Measurements from ENCODE around the gene LRIG1.

Gene LRIG1

DNA sequence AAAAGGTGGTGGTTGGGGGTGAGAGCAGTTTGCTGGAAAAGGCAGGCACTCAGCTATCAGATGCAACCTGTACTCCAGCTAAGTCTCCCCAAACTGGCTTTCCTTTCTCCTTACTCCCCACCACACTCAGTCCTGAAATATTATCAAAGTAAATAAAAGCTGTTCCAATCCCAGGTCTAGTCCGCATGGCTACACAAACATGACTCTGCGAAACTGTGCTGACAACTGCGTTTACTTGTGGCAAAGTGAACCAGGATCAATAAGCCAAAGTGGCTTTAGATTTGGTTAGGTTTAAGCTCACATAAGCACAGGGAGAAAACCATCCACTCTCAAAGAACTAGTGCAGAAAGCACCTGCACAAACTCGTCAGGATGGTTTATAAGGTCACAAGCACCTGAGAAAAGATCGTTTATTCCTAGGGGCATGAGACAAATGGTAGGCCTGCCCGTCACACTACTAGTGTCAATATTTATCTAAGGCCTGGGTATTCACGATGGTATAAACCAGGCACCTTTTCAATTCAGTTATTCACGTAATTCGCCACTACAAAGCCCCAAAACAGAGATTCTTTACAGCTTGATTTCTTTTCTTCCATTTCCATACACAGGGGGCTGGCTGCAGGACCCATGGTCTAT lies 25.3 kb downstream of the LRIG1 start:
- no peaks in the 10 kb centered on the region for H3K9me3 ChIP-seq (ENCODE audit: low read length)
- peak overlapping the region; percentile 52 for H3K27ac ChIP-seq (ENCODE audit: low read depth, low read length)
- H3K36me3 ChIP-seq (ENCODE audit: insufficient read depth, low read length) = no peaks in the 10 kb centered on the region
- no peak overlapping the region for H3K9ac ChIP-seq (ENCODE audit: low read length)
- H3K27me3 ChIP-seq (ENCODE audit: control insufficient read depth in 1 of 2, insufficient read depth in 2 of 2, low read length in 2 of 2) = no peaks in the 10 kb centered on the region
- H3K4me3 ChIP-seq (ENCODE audit: low read depth in 1 of 2, low read length in 2 of 2) = no peak overlapping the region
- H3K4me1 ChIP-seq (ENCODE audit: insufficient read depth, low read length) = peaks cover 96% of the 10 kb centered on the region

DNA sequence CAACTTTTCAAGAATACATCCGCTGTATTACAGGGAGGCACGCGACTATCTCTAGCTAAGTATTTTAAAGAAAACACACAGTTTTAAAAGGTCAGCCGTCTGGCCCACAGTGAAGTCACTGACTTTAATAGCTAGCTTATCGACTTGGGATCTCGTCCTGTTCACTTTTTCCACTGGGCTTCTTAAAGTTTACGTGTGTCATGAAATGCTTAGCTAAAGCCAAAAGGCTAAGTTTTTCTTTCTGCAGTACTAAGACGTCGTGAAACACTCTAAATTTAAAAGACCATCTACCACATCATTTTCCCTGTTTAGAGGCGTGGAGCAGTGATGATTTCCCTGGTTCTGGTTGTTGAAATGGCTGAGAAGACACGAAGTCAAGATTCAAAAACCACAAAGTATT lies 27.1 kb downstream of the LRIG1 start:
- Histone ChIP-seq H3K27me3 (ENCODE audit: control insufficient read depth in 1 of 2, insufficient read depth in 2 of 2, low read length in 2 of 2) (no peaks in the 10 kb centered on the region), H3K9me3 (ENCODE audit: low read length) (no peaks in the 10 kb centered on the region), H3K9ac (ENCODE audit: low read length) (peak overlapping the region; percentile 31), H3K27ac (ENCODE audit: low read depth, low read length) (peak overlapping the region; percentile 38), H3K36me3 (ENCODE audit: insufficient read depth, low read length) (no peaks in the 10 kb centered on the region), H3K4me3 (ENCODE audit: low read depth in 1 of 2, low read length in 2 of 2) (peak overlapping the region in 1 of 2 donors; percentile 26), H3K4me1 (ENCODE audit: insufficient read depth, low read length) (peaks cover 89% of the 10 kb centered on the region)

- H3K9ac ChIP-seq (ENCODE audit: low read length) = peak overlapping the region; percentile 31
- peak overlapping the region; percentile 7 to 26 for H3K4me3 ChIP-seq (ENCODE audit: low read depth in 1 of 2, low read length in 2 of 2)
- H3K27me3 ChIP-seq (ENCODE audit: control insufficient read depth in 1 of 2, insufficient read depth in 2 of 2, low read length in 2 of 2) = no peaks in the 10 kb centered on the region
- H3K36me3 ChIP-seq (ENCODE audit: insufficient read depth, low read length) = no peaks in the 10 kb centered on the region
- peaks cover 89% of the 10 kb centered on the region for H3K4me1 ChIP-seq (ENCODE audit: insufficient read depth, low read length)
- H3K9me3 ChIP-seq (ENCODE audit: low read length) = no peaks in the 10 kb centered on the region
- peak overlapping the region; percentile 21 for H3K27ac ChIP-seq (ENCODE audit: low read depth, low read length)
Observed at GRCh38 chr3:66473181-66473580, 27.6 kb downstream of the LRIG1 start.

GRCh38 chr3:66472313-66473134 lies 28.3 kb downstream of the LRIG1 start:
- no peaks in the 10 kb centered on the region for H3K36me3 ChIP-seq (ENCODE audit: insufficient read depth, low read length)
- no peak overlapping the region for H3K27ac ChIP-seq (ENCODE audit: low read depth, low read length)
- no peaks in the 10 kb centered on the region for H3K9me3 ChIP-seq (ENCODE audit: low read length)
- peak overlapping the region; percentile 31 for H3K9ac ChIP-seq (ENCODE audit: low read length)
- H3K27me3 ChIP-seq (ENCODE audit: control insufficient read depth in 1 of 2, insufficient read depth in 2 of 2, low read length in 2 of 2) = no peaks in the 10 kb centered on the region
- peak overlapping the region; percentile 7 to 26 for H3K4me3 ChIP-seq (ENCODE audit: low read depth in 1 of 2, low read length in 2 of 2)
- peaks cover 89% of the 10 kb centered on the region for H3K4me1 ChIP-seq (ENCODE audit: insufficient read depth, low read length)

DNA sequence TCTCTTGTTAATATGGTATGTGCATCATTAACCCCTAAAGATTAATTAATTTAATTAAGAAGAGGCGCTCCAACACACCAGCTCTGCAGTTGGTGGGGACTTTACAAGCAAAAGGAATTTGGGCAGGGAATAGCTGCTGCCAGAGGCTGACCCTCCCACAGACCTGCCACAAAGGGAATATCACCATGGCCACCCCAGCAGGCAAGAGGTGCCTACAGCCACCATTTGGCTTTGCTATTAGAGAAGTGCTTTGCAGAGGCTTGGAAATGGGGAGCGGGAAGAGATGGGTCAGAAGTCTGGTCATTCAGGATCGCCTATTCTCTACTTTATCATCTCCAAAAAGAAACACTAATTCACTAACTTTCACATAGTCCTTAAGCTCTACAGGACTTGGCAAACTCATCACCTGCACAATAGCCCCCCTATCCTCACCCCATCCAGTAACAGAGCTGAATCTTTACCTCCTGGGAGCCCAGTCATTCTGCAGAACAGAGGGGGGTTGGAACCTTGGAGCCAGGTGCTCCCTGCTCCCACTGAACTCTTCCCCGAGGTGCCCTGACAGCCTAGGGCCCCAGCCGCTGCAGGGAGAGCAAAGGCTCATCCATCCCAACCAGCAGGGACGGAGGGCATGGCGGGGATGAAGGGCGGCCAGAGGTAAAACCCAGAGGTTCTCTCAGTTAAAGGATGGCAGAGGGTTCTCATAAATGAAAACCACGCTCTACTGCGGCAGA lies 29.7 kb downstream of the LRIG1 start:
- Histone ChIP-seq H3K27ac (ENCODE audit: low read depth, low read length) (peak overlapping the region; percentile 25), H3K4me3 (ENCODE audit: low read depth in 1 of 2, low read length in 2 of 2) (no peak overlapping the region), H3K9me3 (ENCODE audit: low read length) (no peaks in the 10 kb centered on the region), H3K36me3 (ENCODE audit: insufficient read depth, low read length) (no peaks in the 10 kb centered on the region), H3K4me1 (ENCODE audit: insufficient read depth, low read length) (peaks cover 85% of the 10 kb centered on the region), H3K9ac (ENCODE audit: low read length) (no peak overlapping the region), H3K27me3 (ENCODE audit: control insufficient read depth in 1 of 2, insufficient read depth in 2 of 2, low read length in 2 of 2) (no peaks in the 10 kb centered on the region)

GRCh38 chr3:66470285-66470684 lies 30.5 kb downstream of the LRIG1 start:
- Histone ChIP-seq H3K9ac (ENCODE audit: low read length) (no peak overlapping the region), H3K36me3 (ENCODE audit: insufficient read depth, low read length) (no peaks in the 10 kb centered on the region), H3K9me3 (ENCODE audit: low read length) (no peaks in the 10 kb centered on the region), H3K27ac (ENCODE audit: low read depth, low read length) (no peak overlapping the region), H3K27me3 (ENCODE audit: control insufficient read depth in 1 of 2, insufficient read depth in 2 of 2, low read length in 2 of 2) (no peaks in the 10 kb centered on the region), H3K4me3 (ENCODE audit: low read depth in 1 of 2, low read length in 2 of 2) (no peak overlapping the region), H3K4me1 (ENCODE audit: insufficient read depth, low read length) (peaks cover 84% of the 10 kb centered on the region)

DNA sequence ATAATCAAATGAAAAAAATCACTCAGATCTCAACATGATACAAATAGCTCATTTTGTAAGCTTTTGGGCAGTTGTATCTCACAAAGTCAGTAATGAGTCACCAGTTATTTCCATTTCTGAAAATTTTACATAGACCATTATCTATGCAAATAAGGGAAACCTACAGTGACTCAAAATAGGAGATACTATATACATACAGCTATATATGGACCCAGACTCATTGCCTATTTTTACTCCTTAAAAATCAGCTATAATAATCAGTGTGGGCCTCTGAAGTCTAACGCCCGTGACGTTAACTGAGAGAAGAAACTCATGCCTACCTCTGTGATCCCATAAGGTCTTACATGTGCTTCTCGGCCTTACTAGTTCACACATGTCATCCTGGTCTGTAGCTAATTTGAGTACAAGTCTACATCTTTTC lies 31.6 kb downstream of the LRIG1 start:
- H3K4me3 ChIP-seq (ENCODE audit: low read depth in 1 of 2, low read length in 2 of 2) = no peak overlapping the region
- H3K27me3 ChIP-seq (ENCODE audit: control insufficient read depth in 1 of 2, insufficient read depth in 2 of 2, low read length in 2 of 2) = no peaks in the 10 kb centered on the region
- peaks cover 82% of the 10 kb centered on the region for H3K4me1 ChIP-seq (ENCODE audit: insufficient read depth, low read length)
- no peaks in the 10 kb centered on the region for H3K9me3 ChIP-seq (ENCODE audit: low read length)
- no peak overlapping the region for H3K27ac ChIP-seq (ENCODE audit: low read depth, low read length)
- no peaks in the 10 kb centered on the region for H3K36me3 ChIP-seq (ENCODE audit: insufficient read depth, low read length)
- no peak overlapping the region for H3K9ac ChIP-seq (ENCODE audit: low read length)

- peaks cover 82% of the 10 kb centered on the region for H3K4me1 ChIP-seq (ENCODE audit: insufficient read depth, low read length)
Observed at GRCh38 chr3:66467996-66468735, 32.7 kb downstream of the LRIG1 start.

DNA sequence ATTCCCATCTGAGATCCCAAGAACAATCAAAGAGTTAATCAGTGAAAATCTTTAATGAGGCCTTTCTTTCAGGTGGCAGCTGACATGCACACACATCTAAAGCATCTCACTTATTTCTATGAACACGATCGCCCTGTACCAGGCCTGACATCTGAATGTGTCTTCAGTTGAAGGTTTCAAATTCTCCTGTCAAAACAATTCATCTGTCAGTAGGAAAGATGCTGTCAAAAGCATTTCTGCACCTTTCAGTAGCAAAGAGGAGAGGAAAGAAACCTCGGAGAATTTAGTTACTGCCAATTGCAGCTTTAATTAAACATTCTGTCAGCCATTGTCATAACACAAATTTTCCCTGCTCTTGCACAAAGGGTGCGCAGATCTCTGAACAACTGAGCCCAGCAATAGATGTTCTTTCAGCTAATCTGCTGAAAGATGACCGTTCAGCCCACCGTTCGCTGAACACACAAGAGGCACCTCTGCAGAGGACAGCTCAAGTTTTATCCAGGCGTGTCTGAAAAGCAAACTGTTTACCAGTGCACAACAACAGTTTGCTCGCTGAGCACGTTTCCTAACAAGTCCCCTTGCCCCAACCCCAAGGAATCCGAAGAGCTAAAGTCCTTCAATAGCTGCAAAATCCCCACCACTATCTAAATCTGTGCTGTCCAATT lies 34.1 kb downstream of the LRIG1 start:
- Histone ChIP-seq H3K4me1 (ENCODE audit: insufficient read depth, low read length) (peaks cover 75% of the 10 kb centered on the region), H3K9ac (ENCODE audit: low read length) (no peak overlapping the region), H3K4me3 (ENCODE audit: low read depth in 1 of 2, low read length in 2 of 2) (no peak overlapping the region)

More at GRCh38 chr3:66467996-66468735, 32.7 kb downstream of the LRIG1 start:
- Histone ChIP-seq H3K4me3 (ENCODE audit: low read depth in 1 of 2, low read length in 2 of 2) (no peak overlapping the region), H3K27ac (ENCODE audit: low read depth, low read length) (no peak overlapping the region), H3K9ac (ENCODE audit: low read length) (no peak overlapping the region), H3K9me3 (ENCODE audit: low read length) (no peaks in the 10 kb centered on the region), H3K27me3 (ENCODE audit: control insufficient read depth in 1 of 2, insufficient read depth in 2 of 2, low read length in 2 of 2) (no peaks in the 10 kb centered on the region), H3K36me3 (ENCODE audit: insufficient read depth, low read length) (no peaks in the 10 kb centered on the region)

GRCh38 chr3:66465587-66465986 lies 35.2 kb downstream of the LRIG1 start:
- Histone ChIP-seq H3K9me3 (ENCODE audit: low read length) (no peaks in the 10 kb centered on the region), H3K4me3 (ENCODE audit: low read depth in 1 of 2, low read length in 2 of 2) (no peak overlapping the region), H3K27ac (ENCODE audit: low read depth, low read length) (no peak overlapping the region), H3K27me3 (ENCODE audit: control insufficient read depth in 1 of 2, insufficient read depth in 2 of 2, low read length in 2 of 2) (no peaks in the 10 kb centered on the region), H3K4me1 (ENCODE audit: insufficient read depth, low read length) (peaks cover 66% of the 10 kb centered on the region), H3K9ac (ENCODE audit: low read length) (no peak overlapping the region), H3K36me3 (ENCODE audit: insufficient read depth, low read length) (peaks cover 4% of the 10 kb centered on the region)

More for the DNA sequence above, 34.1 kb downstream of the LRIG1 start:
- Histone ChIP-seq H3K27me3 (ENCODE audit: control insufficient read depth in 1 of 2, insufficient read depth in 2 of 2, low read length in 2 of 2) (no peaks in the 10 kb centered on the region), H3K9me3 (ENCODE audit: low read length) (no peaks in the 10 kb centered on the region), H3K36me3 (ENCODE audit: insufficient read depth, low read length) (no peaks in the 10 kb centered on the region), H3K27ac (ENCODE audit: low read depth, low read length) (peak overlapping the region; percentile 28)

All from muscle layer of colon (tissue), 2 donors.